Lung (tissue), 12 donors: Measurements from ENCODE around the gene PCDHGA2. TPM values are rescaled to one million over a fixed set of nuclear protein-coding genes. Genes with fewer than 3 reads are reported as not detected.

Experiments used
- ATAC-seq: fragments of 200-7000 bp; cut with Tn5 transposase; one replicate; pipeline ENCODE4 v1.9.1; 2020; ENCODE audit warnings: moderate number of reproducible peaks; ENCODE audit not compliant: insufficient read depth, low FRiP score
- DNase-seq, 3 donors: peaks; one replicate each; pipeline ENCODE4 v3.0.0-alpha.2; 2013 to 2017
- H3K27ac ChIP-seq, 2 donors: one replicate each; pipeline ENCODE4 v1.5.1; 2013; ENCODE audit warnings: mild to moderate bottlenecking in 2 of 2, moderate library complexity in 2 of 2, control low read depth in 1 of 2, inconsistent platforms in 1 of 2, low read depth in 1 of 2, low read length in 1 of 2
- H3K27me3 ChIP-seq, 3 donors: one replicate each; pipeline ENCODE4 v1.5.1; 2013; ENCODE audit warnings: low read length in 2 of 3; ENCODE audit not compliant: control insufficient read depth in 3 of 3, insufficient read depth in 3 of 3
- H3K36me3 ChIP-seq, 4 donors: one replicate each; pipeline ENCODE4 v1.5.1; 2013; ENCODE audit warnings: low read length in 4 of 4, mild to moderate bottlenecking in 1 of 4, moderate library complexity in 1 of 4; ENCODE audit not compliant: control insufficient read depth in 4 of 4, insufficient read depth in 4 of 4
- H3K4me1 ChIP-seq, 5 donors: one replicate each; pipeline ENCODE4 v1.5.1; 2013; ENCODE audit warnings: low read length in 5 of 5, mild to moderate bottlenecking in 2 of 5, moderate library complexity in 1 of 5; ENCODE audit not compliant: control insufficient read depth in 5 of 5, insufficient read depth in 5 of 5
- H3K4me3 ChIP-seq: one replicate; pipeline ENCODE4 v1.5.1; 2013; ENCODE audit warnings: mild to moderate bottlenecking, control low read depth, moderate library complexity
- H3K9ac ChIP-seq, 2 donors: one replicate each; pipeline ENCODE4 v1.5.1; 2013; ENCODE audit warnings: low read length in 2 of 2, control low read depth in 1 of 2; ENCODE audit not compliant: insufficient read depth in 1 of 2
- H3K9me3 ChIP-seq, 4 donors: one replicate each; pipeline ENCODE4 v1.5.1; 2013; ENCODE audit warnings: low read length in 3 of 4, mild to moderate bottlenecking in 1 of 4, moderate library complexity in 1 of 4; ENCODE audit not compliant: control insufficient read depth in 4 of 4, insufficient read depth in 3 of 4
- CTCF ChIP-seq: IDR thresholded peaks from 2 replicates; pipeline ENCODE4 v1.5.1; 2012; ENCODE audit warnings: mild to moderate bottlenecking; ENCODE audit errors: control extremely low read depth, extremely low read depth
- WGBS, 2 donors: extraction: QIAGEN DNeasy Blood & Tissue Kit; methylation state at CpG; one replicate each; pipeline ENCODE4 v1.1.7; 2013; 5-methylcytosine and 5-hydroxymethylcytosine counted together
- polyA plus RNA-seq, 2 donors: library from polyadenylated mRNA; stranded (reverse); fragments of 200-250 nt; gene quantifications; one replicate each; pipeline ENCODE4 v1.2.1, GENCODE V29; 2013
- total RNA-seq, 2 donors: library from RNA; depleted of rRNA in 1 of 2; stranded (reverse); fragments of >200 nt in 1 of 2; gene quantifications; one replicate each; pipeline ENCODE4 v1.2.1, GENCODE V29; 2014 to 2021
- donor health status: control.
- donor health status: control.
- donor health status: Bipolar disorder and iron deficiency.
- donor health status: healthy.
- donor health status: DM: yes; HTN: yes; CAD: no.

Gene PCDHGA2
- total and polyA plus RNA-seq, 4 donors, result 0.39 to 7.7 (median 3.3) TPM

GRCh38 chr5:141356950-141357349 is 18.4 kb downstream of the PCDHGA2 start:
- DNase-seq (no peak), ATAC-seq (no peak)
- Histone ChIP-seq H3K4me3 (no peak overlapping the region), H3K4me1 (no peaks in the 10 kb centered on the region), H3K9me3 (peaks cover 11 to 50% (median 26%) of the 10 kb centered on the region in 4 donors), H3K9ac (no peak overlapping the region), H3K27me3 (no peaks in the 10 kb centered on the region), H3K36me3 (peaks cover 0 to 3% (median 0%) of the 10 kb centered on the region in 4 donors), H3K27ac (no peak overlapping the region)
- 44 to 50% methylated on average over 19 of the region's 19 CpGs for WGBS, 2 donors
- TF ChIP-seq CTCF, result no peak

GRCh38 chr5:141359790-141360426 is 21.3 kb downstream of the PCDHGA2 start, which contains the start of gene PCDHGB2:
Gene PCDHGB2 (plus strand): TSS chr5:141359994. CDS start chr5:141360136, 142 bp downstream.
- H3K9ac ChIP-seq, result no peak within 1 kb of the TSS
- H3K27me3 ChIP-seq, result peaks cover 0 to 5% (median under 1%) of the 10 kb centered on the region in 3 donors
- no peak within 1 kb of the TSS for H3K4me3 ChIP-seq
- DNase-seq (peak in 2 of 3 donors; percentile 43 to 44), ATAC-seq (no peak)
- 18 to 20% methylated on average over 24 of the region's 24 CpGs for WGBS, 2 donors
- peaks cover 0 to 2% (median 0%) of the 10 kb centered on the region in 5 donors for H3K4me1 ChIP-seq
- H3K9me3 ChIP-seq, result peaks cover 11 to 55% (median 29%) of the 10 kb centered on the region in 4 donors
- TF ChIP-seq CTCF, result no peak
- no peak within 1 kb of the TSS for H3K27ac ChIP-seq
- peaks cover 0 to 3% (median 0%) of the 10 kb centered on the region in 4 donors for H3K36me3 ChIP-seq

- Histone ChIP-seq H3K27ac (no peak overlapping the region), H3K27me3 (peaks cover 0 to 5% (median 3%) of the 10 kb centered on the region in 3 donors), H3K4me1 (peaks cover 0 to 2% (median 0%) of the 10 kb centered on the region in 5 donors), H3K9ac (no peak overlapping the region), H3K36me3 (peaks cover 0 to 3% (median 0%) of the 10 kb centered on the region in 4 donors), H3K9me3 (peaks cover 11 to 55% (median 33%) of the 10 kb centered on the region in 4 donors), H3K4me3 (no peak overlapping the region)
- no peak for DNase-seq
- no peak for TF ChIP-seq CTCF
- no peak for ATAC-seq
- WGBS, 2 donors, result 37 to 42% methylated on average over 15 of the region's 15 CpGs
These were observed 22.1 kb downstream of the PCDHGA2 start for GRCh38 chr5:141360685-141361084.

- H3K9ac ChIP-seq, result no peak overlapping the region
- peaks cover 0 to 6% (median 5%) of the 10 kb centered on the region in 3 donors for H3K27me3 ChIP-seq
- peaks cover 0 to 3% (median 0%) of the 10 kb centered on the region in 4 donors for H3K36me3 ChIP-seq
- peaks cover 0 to 2% (median 0%) of the 10 kb centered on the region in 5 donors for H3K4me1 ChIP-seq
- H3K9me3 ChIP-seq, result peaks cover 3 to 50% (median 26%) of the 10 kb centered on the region in 4 donors
- no peak for ATAC-seq
- no peak for TF ChIP-seq CTCF
- DNase-seq, result no peak
- no peak overlapping the region for H3K4me3 ChIP-seq
- no peak overlapping the region for H3K27ac ChIP-seq
These were observed 24.2 kb downstream of the PCDHGA2 start for GRCh38 chr5:141362719-141363118.
